Adrenal gland (tissue), 12 donors: ENCODE data around the gene ZNF562. TPM values are rescaled to one million over a fixed set of nuclear protein-coding genes. Genes with fewer than 3 reads are reported as not detected.
A peak's percentile ranks its signal among the peaks of the same experiment; 100 is the strongest.

Experiments
- DNase-seq, 7 donors: peaks; one replicate each; pipeline ENCODE4 v3.0.0-alpha.2; 2019 to 2020
- H3K27ac ChIP-seq, 5 donors: fragments of 200-600 bp; sonication (generic) in 4 of 5; 1 replicate in 3 of 5; 2 replicates in 2 of 5; pipeline versions ENCODE4 v1.5.1 to v1.8.0; 2016 to 2020; ENCODE audit warnings: mild to moderate bottlenecking in 1 of 5
- H3K27me3 ChIP-seq: fragments of 200-600 bp; 2 replicates; pipeline ENCODE4 v1.8.0; 2021
- H3K36me3 ChIP-seq, 2 donors: fragments of 200-600 bp; replicated peaks in 1 of 2; 1 replicate in 1 of 2; 2 replicates in 1 of 2; pipeline versions ENCODE4 v1.5.1 to v1.8.0; 2018 to 2022
- H3K4me1 ChIP-seq, 2 donors: fragments of 200-600 bp; replicated peaks in 1 of 2; 1 replicate in 1 of 2; 2 replicates in 1 of 2; pipeline versions ENCODE4 v1.5.1 to v1.8.0; 2018 to 2021
- H3K4me3 ChIP-seq, 4 donors: fragments of 200-600 bp; sonication (generic) in 3 of 4; one replicate each; pipeline ENCODE4 v1.5.1; 2016 to 2018
- H3K9me3 ChIP-seq, 3 donors: fragments of 200-600 bp; sonication (generic) in 1 of 3; replicated peaks in 1 of 3; 1 replicate in 2 of 3; 2 replicates in 1 of 3; pipeline versions ENCODE4 v1.5.1 to v1.8.0; 2016 to 2021
- CTCF ChIP-seq, 6 experiments: fragments of 450-650 bp in 4 of 6; fragments of 200-600 bp in 2 of 6; sonication (generic) in 1 of 6; IDR thresholded peaks; 1 replicate in 5 of 6; 2 replicates in 1 of 6; pipeline versions ENCODE4 v1.5.1 to v1.8.0; 2016 to 2021; ENCODE audit warnings: antibody characterized with exemption in 6 of 6, mild to moderate bottlenecking in 2 of 6, moderate library complexity in 1 of 6
- POLR2A ChIP-seq, 2 donors: fragments of 450-650 bp; IDR thresholded peaks; one replicate each; pipeline ENCODE4 v1.6.1; 2017; ENCODE audit warnings: antibody characterized with exemption in 2 of 2, mild to moderate bottlenecking in 2 of 2, moderate library complexity in 1 of 2
- WGBS, 4 donors: extraction: QIAGEN DNeasy Blood & Tissue Kit in 2 of 4; methylation state at CpG; one replicate each; pipeline versions ENCODE4 v1.1.5 to v1.1.7; 2013 to 2017; 5-methylcytosine and 5-hydroxymethylcytosine counted together
- intact Hi-C, 2 donors: fragments of 100-400 bp; cut with DNase I; formaldehyde crosslinking; loops; one replicate each; pipeline versions ENCODE4 v1.14.1 to v1.15.0; 2022 to 2023
- polyA plus RNA-seq, 3 donors: library from polyadenylated mRNA; stranded (reverse); fragments of 200-250 nt in 2 of 3; fragments of 350-450 nt in 1 of 3; fragmentation: Illumina TruSeq in 1 of 3; extraction: RNeasy Lipid Tissue Mini Kit (QIAGEN cat#74804) in 1 of 3; gene quantifications; one replicate each; pipeline ENCODE4 v1.2.3, GENCODE V29; 2013 to 2014
- total RNA-seq, 9 donors: library from RNA; depleted of rRNA in 4 of 9; stranded (reverse); fragments of >200 nt in 4 of 9; fragments of 120-200 nt in 1 of 9; fragmentation: NEBNext Ultra II Directional in 1 of 9; extraction: Animal tissue kit (Norgen Biotek cat#: 25700) in 1 of 9; gene quantifications; one replicate each; pipeline versions ENCODE4 v1.1.0 to v1.2.4, GENCODE V29; 2013 to 2023
- donor health status: healthy with polysubstance abuse.
- donor health status: Bipolar disorder and iron deficiency.
- donor health status: DM: yes; HTN: yes; CAD: no.
- donor health status: DM: no; HTN: no; CAD: no.
- donor health status: DM: no; HTN: no; CAD: no.
- donor health status: DM: yes; HTN: yes; CAD: no.

ZNF562 gene
- total and polyA plus RNA-seq, 12 donors: 3.4 to 35.1 (median 23.2) TPM

GRCh38 chr19:9627856-9628255 is 47.0 kb downstream of the ZNF562 start:
- DNase-seq: peak in 1 of 7 donors; percentile 15
- no peak for TF ChIP-seq CTCF (IDR thresholded peaks at IDR 0.05)
- TF ChIP-seq POLR2A (IDR thresholded peaks at IDR 0.05): no peak
- no peaks in the 10 kb centered on the region for H3K9me3 ChIP-seq
- no peaks in the 10 kb centered on the region for H3K27me3 ChIP-seq
- WGBS, 4 donors: 70 to 79% (median 73%) methylated on average over 2 of the region's 2 CpGs
- no peak overlapping the region for H3K4me3 ChIP-seq
- peaks cover 0 to under 1% of the 10 kb centered on the region in 2 donors for H3K4me1 ChIP-seq
- H3K36me3 ChIP-seq: peaks cover 0 to 4% of the 10 kb centered on the region in 2 donors
- H3K27ac ChIP-seq: no peak overlapping the region
- intact Hi-C loops: loop anchor here in 1 of 2 donors (5.0 to 10.0 kb wide), 3 partner anchors 169 to 493 kb away; no protein-coding TSS in a partner anchor

GRCh38 chr19:9622531-9622930 is 52.4 kb downstream of the ZNF562 start:
- no peaks in the 10 kb centered on the region for H3K27me3 ChIP-seq
- intact Hi-C loops: loop anchor here (5.0 to 10.0 kb wide), 3 partner anchors 175 to 488 kb away; no protein-coding TSS in a partner anchor
- TF ChIP-seq POLR2A (IDR thresholded peaks at IDR 0.05) (no peak), CTCF (IDR thresholded peaks at IDR 0.05) (no peak)
- H3K9me3 ChIP-seq: no peaks in the 10 kb centered on the region
- no peak overlapping the region for H3K27ac ChIP-seq
- no peak for DNase-seq
- WGBS, 4 donors: 69 to 83% (median 73%) methylated on average over 2 of the region's 2 CpGs
- H3K36me3 ChIP-seq: peaks cover 0 to 17% of the 10 kb centered on the region in 2 donors
- peaks cover 9 to 24% of the 10 kb centered on the region in 2 donors for H3K4me1 ChIP-seq
- no peak overlapping the region for H3K4me3 ChIP-seq

- 0 to 2% (median 1%) methylated on average over 27 to 33 of the region's 33 CpGs for WGBS, 4 donors
- H3K27me3 ChIP-seq: no peaks in the 10 kb centered on the region
- H3K4me3 ChIP-seq: peak within 1 kb of the TSS; percentile 44 to 91 (median 79)
- H3K27ac ChIP-seq: peak within 1 kb of the TSS; percentile 85 to 95 (median 92)
- peaks cover 0 to 29% of the 10 kb centered on the region in 2 donors for H3K36me3 ChIP-seq
- peaks cover 9 to 24% of the 10 kb centered on the region in 2 donors for H3K4me1 ChIP-seq
- peak in 1 of 2 donors; percentile 38 for TF ChIP-seq POLR2A (IDR thresholded peaks at IDR 0.05)
- TF ChIP-seq CTCF (IDR thresholded peaks at IDR 0.05): peak in 1 of 6 experiments; percentile 9
- intact Hi-C loops: loop anchor here (5.0 to 10.0 kb wide), 3 partner anchors 176 to 487 kb away; no protein-coding TSS in a partner anchor
- no peaks in the 10 kb centered on the region for H3K9me3 ChIP-seq
- peak; percentile 78 to 92 (median 85) for DNase-seq
These were observed 53.5 kb downstream of the ZNF562 start, which contains the start of gene ZNF561 for GRCh38 chr19:9621156-9622037. Gene ZNF561, minus strand, starts transcription at chr19:9621232. Its CDS starts 1,776 bp downstream, at chr19:9619456.

GRCh38 chr19:9620842-9621155 is 54.1 kb downstream of the ZNF562 start:
- DNase-seq: no peak
- intact Hi-C loops: loop anchor here (5.0 to 10.0 kb wide), 3 partner anchors 177 to 486 kb away; no protein-coding TSS in a partner anchor
- Histone ChIP-seq H3K27ac (peak overlapping the region; percentile 85 to 95 (median 92)), H3K9me3 (no peaks in the 10 kb centered on the region), H3K36me3 (peaks cover 0 to 35% of the 10 kb centered on the region in 2 donors), H3K4me1 (peaks cover 9 to 24% of the 10 kb centered on the region in 2 donors), H3K27me3 (no peaks in the 10 kb centered on the region), H3K4me3 (peak overlapping the region; percentile 44 to 91 (median 79))
- WGBS, 4 donors: 0 to 2% (median 1%) methylated on average over 15 to 16 of the region's 16 CpGs
- TF ChIP-seq CTCF (IDR thresholded peaks at IDR 0.05): no peak
- no peak for TF ChIP-seq POLR2A (IDR thresholded peaks at IDR 0.05)
